Measurements from ENCODE around the gene FAM187B.

Gene FAM187B

DNA sequence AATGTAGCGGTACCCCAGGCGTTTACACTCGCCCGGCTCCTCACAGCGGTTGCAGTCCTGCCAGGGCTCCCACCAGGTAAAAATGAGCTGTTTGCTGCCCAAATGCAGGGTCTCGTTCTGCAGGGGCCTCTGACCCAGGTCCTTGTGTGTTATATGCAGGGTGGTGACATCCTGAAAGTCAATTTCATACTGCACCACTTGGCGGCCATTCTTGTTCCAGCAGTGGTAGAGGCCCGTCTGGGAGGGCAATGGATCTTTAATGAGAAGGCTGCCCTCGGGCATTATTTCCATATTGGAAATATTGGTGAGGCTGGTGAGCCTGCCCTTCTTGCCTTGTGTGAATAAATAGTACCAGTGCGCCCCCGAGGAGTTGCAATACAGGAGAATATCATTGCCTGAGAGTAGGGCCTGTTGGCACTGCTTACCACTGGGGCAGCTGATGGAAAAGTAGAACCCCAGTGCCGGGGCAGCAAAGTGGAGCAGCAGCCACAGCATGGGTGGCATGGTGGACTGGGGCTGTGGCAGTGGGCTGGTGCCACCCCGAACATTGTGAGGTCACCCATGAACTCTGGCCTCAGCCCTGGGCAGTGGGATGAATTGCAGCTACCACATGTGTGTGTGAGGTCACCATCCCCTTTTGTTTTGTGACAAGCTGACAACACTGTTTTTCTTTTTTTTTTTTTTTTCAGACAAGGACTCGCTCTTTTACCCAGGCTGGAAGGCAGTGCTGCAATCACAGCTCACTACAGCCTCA is at the start of gene FAM187B:
Gene FAM187B, minus strand, starts transcription at position 563 of the 754 bp plus-strand sequence. Its CDS starts 59 bp downstream, at position 504.
- DNase-seq (ENCODE audit: low read depth), result no peak
- H3K4me3 ChIP-seq (ENCODE audit: low read depth, low read length), result no peak within 1 kb of the TSS
- TF ChIP-seq, protein P1, sequence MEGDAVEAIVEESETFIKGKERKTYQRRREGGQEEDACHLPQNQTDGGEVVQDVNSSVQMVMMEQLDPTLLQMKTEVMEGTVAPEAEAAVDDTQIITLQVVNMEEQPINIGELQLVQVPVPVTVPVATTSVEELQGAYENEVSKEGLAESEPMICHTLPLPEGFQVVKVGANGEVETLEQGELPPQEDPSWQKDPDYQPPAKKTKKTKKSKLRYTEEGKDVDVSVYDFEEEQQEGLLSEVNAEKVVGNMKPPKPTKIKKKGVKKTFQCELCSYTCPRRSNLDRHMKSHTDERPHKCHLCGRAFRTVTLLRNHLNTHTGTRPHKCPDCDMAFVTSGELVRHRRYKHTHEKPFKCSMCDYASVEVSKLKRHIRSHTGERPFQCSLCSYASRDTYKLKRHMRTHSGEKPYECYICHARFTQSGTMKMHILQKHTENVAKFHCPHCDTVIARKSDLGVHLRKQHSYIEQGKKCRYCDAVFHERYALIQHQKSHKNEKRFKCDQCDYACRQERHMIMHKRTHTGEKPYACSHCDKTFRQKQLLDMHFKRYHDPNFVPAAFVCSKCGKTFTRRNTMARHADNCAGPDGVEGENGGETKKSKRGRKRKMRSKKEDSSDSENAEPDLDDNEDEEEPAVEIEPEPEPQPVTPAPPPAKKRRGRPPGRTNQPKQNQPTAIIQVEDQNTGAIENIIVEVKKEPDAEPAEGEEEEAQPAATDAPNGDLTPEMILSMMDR (IDR thresholded peaks at IDR 0.05; ENCODE audit: low read depth, low read length, missing control alignments), result no peak

DNA sequence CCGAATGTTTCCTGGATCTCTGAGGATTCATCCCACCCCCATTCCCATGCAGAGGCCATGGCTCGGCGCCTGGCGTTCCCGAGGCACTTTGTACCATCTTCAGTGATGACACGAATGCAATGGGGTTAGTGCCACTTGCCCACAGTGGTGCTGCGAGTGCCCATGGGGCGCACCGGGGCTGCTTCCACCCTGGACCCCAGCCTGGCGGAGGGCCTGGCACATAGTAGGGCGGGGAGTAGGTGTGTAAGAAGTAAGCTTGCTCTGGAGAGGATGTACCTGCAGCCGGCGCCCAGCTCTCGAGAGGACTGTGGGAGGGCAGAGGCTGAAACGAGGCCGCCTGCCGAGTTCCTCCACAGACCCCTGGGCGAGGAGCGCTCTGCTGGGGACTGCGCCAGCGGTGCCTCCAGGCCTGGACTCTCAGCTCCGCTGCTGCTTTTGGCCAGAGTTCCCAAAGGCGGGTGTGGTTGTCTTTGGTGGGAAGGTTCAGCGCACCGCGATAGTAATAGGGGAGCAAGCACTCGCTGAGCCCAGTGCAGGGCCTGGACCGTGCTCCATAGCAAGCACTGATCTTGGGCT is 48.3 kb upstream of the FAM187B start:
- no peak overlapping the region for H3K4me3 ChIP-seq (ENCODE audit: low read depth, low read length)
- TF ChIP-seq, protein P1 (IDR thresholded peaks at IDR 0.05; ENCODE audit: low read depth, low read length, missing control alignments), result no peak
- no peak for DNase-seq (ENCODE audit: low read depth)

DNA sequence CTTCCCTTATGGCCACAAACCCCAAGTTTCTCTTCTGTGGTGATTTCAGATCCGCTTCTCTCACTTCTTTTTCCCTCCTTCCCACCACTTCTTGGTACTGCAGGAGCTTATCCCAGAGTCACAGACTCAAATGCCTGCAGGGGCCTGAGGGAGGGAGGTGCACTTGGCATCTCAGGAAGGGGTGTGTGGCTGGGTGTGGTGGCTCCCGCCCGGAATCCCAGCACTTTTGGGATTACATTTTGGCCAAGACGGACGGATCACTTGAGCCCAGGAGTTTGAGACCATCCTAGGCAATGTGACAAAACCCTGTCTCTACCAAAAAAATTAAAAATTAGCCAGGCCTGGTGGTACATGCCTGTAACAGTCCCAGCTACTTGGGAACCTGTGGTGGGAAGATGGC is 45.8 kb upstream of the FAM187B start:
- no peak overlapping the region for H3K4me3 ChIP-seq (ENCODE audit: low read depth, low read length)
- TF ChIP-seq, protein P1 (IDR thresholded peaks at IDR 0.05; ENCODE audit: low read depth, low read length, missing control alignments), result no peak
- no peak for DNase-seq (ENCODE audit: low read depth)

DNA sequence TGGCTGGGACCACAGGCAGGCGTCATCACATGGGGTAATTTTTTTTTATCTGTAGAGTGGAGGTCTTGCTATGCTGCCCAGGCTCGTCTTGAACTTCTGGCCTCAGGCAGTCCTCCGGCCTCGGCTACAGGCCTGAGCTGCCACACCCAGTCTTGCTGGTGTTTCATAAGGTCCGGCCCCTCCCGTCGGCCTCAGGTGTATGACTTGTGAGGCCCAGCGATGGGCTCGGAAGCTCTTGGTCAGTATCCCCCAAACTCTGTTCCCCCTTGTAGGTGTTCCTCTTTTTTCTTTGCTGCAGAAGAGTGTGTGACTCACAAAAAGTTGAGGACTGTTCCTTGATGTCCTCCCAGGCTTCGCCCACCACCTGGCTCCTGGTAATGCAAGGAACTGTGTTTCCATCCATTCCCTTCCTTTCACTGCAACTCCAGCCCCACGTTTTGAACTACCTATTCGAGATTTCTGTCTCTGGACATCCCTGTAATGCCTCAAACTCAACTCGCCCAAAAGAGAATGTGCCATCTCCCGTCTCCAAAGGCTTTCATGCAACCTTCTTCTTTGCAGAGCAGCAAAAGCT is 45.2 kb upstream of the FAM187B start:
- no peak overlapping the region for H3K4me3 ChIP-seq (ENCODE audit: low read depth, low read length)
- no peak for DNase-seq (ENCODE audit: low read depth)
- TF ChIP-seq, protein P1 (IDR thresholded peaks at IDR 0.05; ENCODE audit: low read depth, low read length, missing control alignments), result no peak

DNA sequence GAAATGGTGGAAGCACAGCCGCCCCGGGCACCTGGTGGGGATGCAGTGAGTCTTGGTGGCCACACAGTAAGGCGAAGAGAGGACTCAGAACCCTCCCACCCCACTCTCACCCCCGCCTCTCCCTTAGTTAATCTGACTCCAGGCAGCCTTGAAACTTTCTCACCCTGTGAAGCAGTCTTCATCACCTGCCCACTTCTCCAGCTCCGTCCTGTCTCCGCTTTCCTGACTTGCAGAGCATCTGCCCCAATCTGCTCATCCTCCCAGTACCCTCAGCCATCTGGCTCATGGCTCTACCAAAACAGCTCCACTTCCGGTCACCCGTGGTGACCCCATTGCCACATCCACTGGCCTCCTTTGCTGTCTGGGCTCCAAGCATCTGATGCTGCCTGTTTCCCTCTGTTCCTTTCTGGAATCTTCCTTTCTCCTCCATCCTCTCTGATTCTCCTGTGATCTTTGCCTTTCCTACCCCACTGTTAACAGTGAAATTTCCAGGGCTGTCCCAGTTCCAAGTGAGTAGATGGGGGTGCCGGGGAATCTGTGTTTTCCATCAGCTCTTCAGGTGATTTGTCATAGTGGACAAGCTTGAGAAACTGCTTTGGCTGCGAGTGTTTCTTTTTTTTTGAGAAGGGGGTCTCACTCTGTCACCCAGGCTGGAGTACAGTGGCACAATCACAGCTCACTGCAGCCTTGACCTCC is 44.6 kb upstream of the FAM187B start:
- DNase-seq (ENCODE audit: low read depth), result no peak
- no peak overlapping the region for H3K4me3 ChIP-seq (ENCODE audit: low read depth, low read length)
- TF ChIP-seq, protein P1 (IDR thresholded peaks at IDR 0.05; ENCODE audit: low read depth, low read length, missing control alignments), result no peak

DNA sequence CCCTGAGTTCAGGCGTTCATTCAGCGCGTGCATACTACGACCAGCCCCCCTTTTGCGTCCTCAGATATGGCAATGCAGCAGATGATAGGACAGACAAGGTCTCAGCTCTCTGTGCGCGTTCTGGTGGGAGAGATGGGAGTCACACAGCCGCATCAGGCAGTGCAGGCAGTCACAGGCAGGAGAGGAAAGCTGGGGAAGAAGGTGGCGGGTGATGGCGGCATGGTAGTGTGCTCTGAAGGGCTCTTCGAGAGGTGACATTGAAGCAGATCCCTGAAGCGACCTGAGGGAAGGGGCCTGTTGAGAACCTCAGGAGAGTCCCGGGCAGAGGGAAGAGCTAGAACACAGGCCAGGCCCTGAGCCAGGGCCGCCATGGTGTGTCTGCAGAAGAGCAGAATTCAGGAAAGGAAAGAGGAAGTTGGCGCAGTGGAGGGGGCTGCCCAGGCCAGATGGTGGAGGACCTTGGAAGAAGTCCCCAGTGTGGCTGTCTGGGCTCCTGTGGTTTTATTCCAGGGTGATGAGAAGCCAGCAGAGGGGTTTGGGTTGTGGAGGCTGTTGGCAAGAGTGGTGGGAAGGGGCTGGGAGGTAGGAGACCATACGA is 43.7 kb upstream of the FAM187B start:
- no peak for DNase-seq (ENCODE audit: low read depth)
- H3K4me3 ChIP-seq (ENCODE audit: low read depth, low read length), result no peak overlapping the region
- TF ChIP-seq, protein P1 (IDR thresholded peaks at IDR 0.05; ENCODE audit: low read depth, low read length, missing control alignments), result no peak
